Retinal pigment epithelial cell (primary cell): Measurements from ENCODE around the gene HAND2.

ENCODE experiments used
- DNase-seq: peaks from one replicate; pipeline ENCODE4 v3.0.0-alpha.2; 2010; ENCODE audit warnings: low read depth
- H3K4me3 ChIP-seq: 2 replicates; pipeline ENCODE4 v1.5.1; 2011; ENCODE audit warnings: mild to moderate bottlenecking, low read length, control low read depth, moderate library complexity
- CTCF ChIP-seq: conservative IDR thresholded peaks from 2 replicates; pipeline ENCODE4 v1.5.1; 2011; ENCODE audit warnings: low read depth, low read length, control low read depth, inconsistent platforms

The HAND2 gene

GRCh38 chr4:173504181-173504503 lies 25.9 kb downstream of the HAND2 start:
- TF ChIP-seq CTCF, result no peak
- no peak overlapping the region for H3K4me3 ChIP-seq
- DNase-seq, result no peak

GRCh38 chr4:173503330-173504180 lies 26.5 kb downstream of the HAND2 start:
- no peak for DNase-seq
- H3K4me3 ChIP-seq, result no peak overlapping the region
- no peak for TF ChIP-seq CTCF

GRCh38 chr4:173502282-173502681 lies 27.7 kb downstream of the HAND2 start:
- no peak for DNase-seq
- no peak overlapping the region for H3K4me3 ChIP-seq
- TF ChIP-seq CTCF, result no peak

GRCh38 chr4:173501592-173502150 lies 28.4 kb downstream of the HAND2 start:
- TF ChIP-seq CTCF, result no peak
- H3K4me3 ChIP-seq, result no peak overlapping the region
- no peak for DNase-seq

GRCh38 chr4:173500841-173501591 lies 29.0 kb downstream of the HAND2 start:
- no peak for DNase-seq
- no peak overlapping the region for H3K4me3 ChIP-seq
- TF ChIP-seq CTCF, result no peak

- no peak overlapping the region for H3K4me3 ChIP-seq
- no peak for DNase-seq
- TF ChIP-seq CTCF, result no peak
Measured at GRCh38 chr4:173499658-173500535, 30.1 kb downstream of the HAND2 start.
